Uterus (tissue), 2 donors: ENCODE results near the gene PA2G4.

Experiments
- POLR2A ChIP-seq, 2 donors: fragments of 450-650 bp; IDR thresholded peaks; one replicate each; pipeline ENCODE4 v1.6.1; 2016; ENCODE audit warnings: antibody characterized with exemption in 2 of 2, mild to moderate bottlenecking in 1 of 2, moderate library complexity in 1 of 2
- TF ChIP-seq, protein P1 (sequence below), 4 experiments: fragments of 200-600 bp in 2 of 4; fragments of 450-650 bp in 2 of 4; sonication (generic) in 2 of 4; IDR thresholded peaks; one replicate each; pipeline ENCODE4 v1.5.1; 2016 to 2019; ENCODE audit warnings: antibody characterized with exemption in 4 of 4, mild to moderate bottlenecking in 2 of 4, moderate library complexity in 1 of 4

GRCh38 chr12:56061982-56062381 is 42.4 kb upstream of the PA2G4 start:
- TF ChIP-seq, protein P1, sequence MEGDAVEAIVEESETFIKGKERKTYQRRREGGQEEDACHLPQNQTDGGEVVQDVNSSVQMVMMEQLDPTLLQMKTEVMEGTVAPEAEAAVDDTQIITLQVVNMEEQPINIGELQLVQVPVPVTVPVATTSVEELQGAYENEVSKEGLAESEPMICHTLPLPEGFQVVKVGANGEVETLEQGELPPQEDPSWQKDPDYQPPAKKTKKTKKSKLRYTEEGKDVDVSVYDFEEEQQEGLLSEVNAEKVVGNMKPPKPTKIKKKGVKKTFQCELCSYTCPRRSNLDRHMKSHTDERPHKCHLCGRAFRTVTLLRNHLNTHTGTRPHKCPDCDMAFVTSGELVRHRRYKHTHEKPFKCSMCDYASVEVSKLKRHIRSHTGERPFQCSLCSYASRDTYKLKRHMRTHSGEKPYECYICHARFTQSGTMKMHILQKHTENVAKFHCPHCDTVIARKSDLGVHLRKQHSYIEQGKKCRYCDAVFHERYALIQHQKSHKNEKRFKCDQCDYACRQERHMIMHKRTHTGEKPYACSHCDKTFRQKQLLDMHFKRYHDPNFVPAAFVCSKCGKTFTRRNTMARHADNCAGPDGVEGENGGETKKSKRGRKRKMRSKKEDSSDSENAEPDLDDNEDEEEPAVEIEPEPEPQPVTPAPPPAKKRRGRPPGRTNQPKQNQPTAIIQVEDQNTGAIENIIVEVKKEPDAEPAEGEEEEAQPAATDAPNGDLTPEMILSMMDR (IDR thresholded peaks at IDR 0.05), result no peak
- TF ChIP-seq POLR2A (IDR thresholded peaks at IDR 0.05), result no peak
